Psoas muscle (tissue), 8 donors: ENCODE measurements around the gene TAF1C. TPM values are rescaled to one million over a fixed set of nuclear protein-coding genes. Genes with fewer than 3 reads are reported as not detected.
"Not testable (repeated sequence)": the region's sequence is repeated elsewhere in the genome, so short reads cannot be mapped to it uniquely, and the experiment has no call there.

Source experiments
- ATAC-seq, 4 donors: fragments of 200-7000 bp; cut with Tn5 transposase; one replicate each; pipeline ENCODE4 v1.9.1; 2020; ENCODE audit warnings: moderate library complexity in 3 of 4, mild to moderate bottlenecking in 2 of 4
- DNase-seq, 2 donors: peaks; one replicate each; pipeline ENCODE4 v3.0.0-alpha.2; 2020
- H3K27ac ChIP-seq: fragments of 200-600 bp; one replicate; pipeline ENCODE4 v1.8.0; 2022
- H3K27me3 ChIP-seq, 3 donors: fragments of 200-600 bp in 1 of 3; one replicate each; pipeline versions ENCODE4 v1.6.1 to v1.8.0; 2013 to 2022; ENCODE audit warnings: low read length in 2 of 3, mild to moderate bottlenecking in 2 of 3, moderate library complexity in 1 of 3; ENCODE audit not compliant: insufficient read depth in 3 of 3
- H3K36me3 ChIP-seq, 2 donors: fragments of 200-600 bp in 1 of 2; one replicate each; pipeline versions ENCODE4 v1.6.1 to v1.8.0; 2013 to 2022; ENCODE audit warnings: low read depth in 1 of 2, mild to moderate bottlenecking in 1 of 2, moderate library complexity in 1 of 2; ENCODE audit not compliant: insufficient read depth in 1 of 2
- H3K4me1 ChIP-seq: fragments of 200-600 bp; one replicate; pipeline ENCODE4 v1.8.0; 2022
- H3K4me3 ChIP-seq: fragments of 200-600 bp; one replicate; pipeline ENCODE4 v1.8.0; 2022; ENCODE audit warnings: mild to moderate bottlenecking
- H3K9me3 ChIP-seq: fragments of 200-600 bp; one replicate; pipeline ENCODE4 v1.8.0; 2022
- WGBS, 3 donors: extraction: QIAGEN DNeasy Blood & Tissue Kit; methylation state at CpG; one replicate each; pipeline versions ENCODE4 v1.1.6 to v1.1.7; 2013; 5-methylcytosine and 5-hydroxymethylcytosine counted together
- intact Hi-C, 2 donors: fragments of 100-400 bp; cut with DNase I; formaldehyde crosslinking; loops; one replicate each; pipeline versions ENCODE4 v1.11.0 to v1.14.2; 2022
- polyA plus RNA-seq, 3 donors: library from polyadenylated mRNA; stranded (reverse); fragments of 200-250 nt; gene quantifications; one replicate each; pipeline ENCODE4 v1.2.3, GENCODE V29; 2013
- total RNA-seq, 4 donors: library from RNA; stranded (reverse); fragmentation: NEBNext Ultra II Directional in 2 of 4; extraction: Animal tissue kit (Norgen Biotek cat#: 25700) in 2 of 4; gene quantifications; one replicate each; pipeline versions ENCODE4 v1.2.1 to v1.2.4, GENCODE V29; 2021 to 2023
- TF ChIP-seq, protein P1 (sequence below): fragments of 200-600 bp; IDR thresholded peaks from one replicate; pipeline ENCODE4 v1.8.0; 2022; ENCODE audit warnings: antibody characterized with exemption
- donor health status: healthy with polysubstance abuse.
- donor health status: DM: no; HTN: no; CAD: no; lungs with moderate emphysema.
- donor health status: Bipolar disorder and iron deficiency.
- donor health status: healthy.
- donor health status: DM: yes; HTN: yes; CAD: no.
- donor health status: DM: no; HTN: no; CAD: no.
- donor health status: DM: no; HTN: no; CAD: no.
- donor health status: DM: yes; HTN: yes; CAD: no.

Gene TAF1C
- total and polyA plus RNA-seq, 7 donors: 8.3 to 24.4 (median 18.3) TPM

DNA sequence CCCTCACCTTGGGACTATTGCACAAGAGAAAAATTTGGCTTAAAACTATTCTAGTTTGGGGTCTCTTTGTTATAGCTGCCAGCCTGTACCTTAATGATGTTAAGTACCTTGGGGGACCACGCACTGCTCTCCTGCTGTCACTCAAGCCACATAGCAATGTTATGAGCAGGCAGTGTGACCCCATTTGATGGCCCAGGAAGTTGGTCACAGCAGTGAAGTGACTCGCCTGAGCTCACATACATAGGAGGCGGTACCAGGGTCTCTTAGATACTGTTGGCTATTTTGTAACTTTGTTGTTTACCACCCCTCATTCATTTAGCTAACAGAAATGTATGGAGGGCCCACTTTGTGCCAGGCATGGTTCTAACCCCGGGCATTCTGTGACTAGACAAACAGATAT, 36.6 kb upstream of the TAF1C start:
- ATAC-seq (no peak), DNase-seq (no peak)
- Histone ChIP-seq H3K27me3 (peaks cover 0 to 7% (median 3%) of the 10 kb centered on the region in 3 donors), H3K4me3 (no peak overlapping the region), H3K9me3 (no peaks in the 10 kb centered on the region), H3K4me1 (peaks cover 2% of the 10 kb centered on the region), H3K36me3 (no peaks in the 10 kb centered on the region), H3K27ac (no peak overlapping the region)
- intact Hi-C loops: no loop called here
- WGBS, 3 donors: 86 to 88% (median 87%) methylated on average over 4 of the region's 4 CpGs
- TF ChIP-seq, protein P1, sequence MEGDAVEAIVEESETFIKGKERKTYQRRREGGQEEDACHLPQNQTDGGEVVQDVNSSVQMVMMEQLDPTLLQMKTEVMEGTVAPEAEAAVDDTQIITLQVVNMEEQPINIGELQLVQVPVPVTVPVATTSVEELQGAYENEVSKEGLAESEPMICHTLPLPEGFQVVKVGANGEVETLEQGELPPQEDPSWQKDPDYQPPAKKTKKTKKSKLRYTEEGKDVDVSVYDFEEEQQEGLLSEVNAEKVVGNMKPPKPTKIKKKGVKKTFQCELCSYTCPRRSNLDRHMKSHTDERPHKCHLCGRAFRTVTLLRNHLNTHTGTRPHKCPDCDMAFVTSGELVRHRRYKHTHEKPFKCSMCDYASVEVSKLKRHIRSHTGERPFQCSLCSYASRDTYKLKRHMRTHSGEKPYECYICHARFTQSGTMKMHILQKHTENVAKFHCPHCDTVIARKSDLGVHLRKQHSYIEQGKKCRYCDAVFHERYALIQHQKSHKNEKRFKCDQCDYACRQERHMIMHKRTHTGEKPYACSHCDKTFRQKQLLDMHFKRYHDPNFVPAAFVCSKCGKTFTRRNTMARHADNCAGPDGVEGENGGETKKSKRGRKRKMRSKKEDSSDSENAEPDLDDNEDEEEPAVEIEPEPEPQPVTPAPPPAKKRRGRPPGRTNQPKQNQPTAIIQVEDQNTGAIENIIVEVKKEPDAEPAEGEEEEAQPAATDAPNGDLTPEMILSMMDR: no peak

DNA sequence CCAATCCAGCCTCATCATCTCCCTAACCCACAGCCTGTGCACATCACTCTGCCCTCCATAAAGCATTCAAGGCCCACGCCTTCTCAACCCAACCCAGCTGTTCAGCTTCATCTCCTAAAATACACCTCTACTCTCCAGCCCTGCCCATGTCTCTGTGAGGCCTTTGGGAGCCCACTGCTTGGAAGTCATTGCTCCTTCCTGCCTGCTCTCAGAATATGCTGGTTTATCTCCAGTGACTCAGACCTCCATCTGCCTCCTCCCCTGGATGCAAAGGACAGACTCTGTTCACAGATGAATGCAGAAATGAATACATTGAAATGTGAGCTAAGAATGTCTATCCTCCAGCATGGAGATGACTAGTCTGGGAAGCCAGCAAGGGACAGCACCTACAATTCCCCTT, 34.0 kb upstream of the TAF1C start:
- Histone ChIP-seq H3K4me3 (no peak overlapping the region), H3K27me3 (peaks cover 0 to 7% (median 3%) of the 10 kb centered on the region in 3 donors), H3K27ac (no peak overlapping the region), H3K9me3 (no peaks in the 10 kb centered on the region), H3K36me3 (no peaks in the 10 kb centered on the region), H3K4me1 (no peaks in the 10 kb centered on the region)
- DNase-seq (no peak), ATAC-seq (no peak)
- TF ChIP-seq, protein P1: no peak
- 93 to 100% (median 95%) methylated on average over 1 of the region's 1 CpG for WGBS, 3 donors
- intact Hi-C loops: no loop called here

DNA sequence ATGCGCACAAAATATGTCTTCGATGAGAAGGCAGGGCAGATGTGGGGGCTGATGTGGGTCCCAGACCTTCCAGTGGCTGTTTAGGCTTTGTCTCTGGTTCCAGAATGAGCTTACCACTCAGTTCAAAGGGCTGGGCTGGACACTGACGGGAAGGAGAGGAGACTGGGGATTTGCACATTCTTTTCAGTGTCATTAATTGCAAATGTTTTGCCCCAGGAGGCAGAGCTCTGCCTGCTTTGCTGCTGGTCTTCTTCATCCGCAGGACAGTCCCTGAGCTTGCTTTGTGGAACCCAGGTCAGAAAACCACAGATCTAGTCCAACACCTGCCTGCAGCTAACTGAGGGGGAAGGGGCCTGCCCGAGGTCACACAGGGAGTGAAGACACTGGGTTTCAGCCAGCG, 32.1 kb upstream of the TAF1C start:
- intact Hi-C loops: no loop called here
- peaks cover 5% of the 10 kb centered on the region for H3K4me1 ChIP-seq
- DNase-seq (no peak), ATAC-seq (no peak)
- H3K36me3 ChIP-seq: no peaks in the 10 kb centered on the region
- H3K9me3 ChIP-seq: no peaks in the 10 kb centered on the region
- H3K27ac ChIP-seq: no peak overlapping the region
- no peak overlapping the region for H3K4me3 ChIP-seq
- no peaks in the 10 kb centered on the region for H3K27me3 ChIP-seq
- TF ChIP-seq, protein P1: no peak
- 60 to 74% (median 65%) methylated on average over 6 of the region's 6 CpGs for WGBS, 3 donors

DNA sequence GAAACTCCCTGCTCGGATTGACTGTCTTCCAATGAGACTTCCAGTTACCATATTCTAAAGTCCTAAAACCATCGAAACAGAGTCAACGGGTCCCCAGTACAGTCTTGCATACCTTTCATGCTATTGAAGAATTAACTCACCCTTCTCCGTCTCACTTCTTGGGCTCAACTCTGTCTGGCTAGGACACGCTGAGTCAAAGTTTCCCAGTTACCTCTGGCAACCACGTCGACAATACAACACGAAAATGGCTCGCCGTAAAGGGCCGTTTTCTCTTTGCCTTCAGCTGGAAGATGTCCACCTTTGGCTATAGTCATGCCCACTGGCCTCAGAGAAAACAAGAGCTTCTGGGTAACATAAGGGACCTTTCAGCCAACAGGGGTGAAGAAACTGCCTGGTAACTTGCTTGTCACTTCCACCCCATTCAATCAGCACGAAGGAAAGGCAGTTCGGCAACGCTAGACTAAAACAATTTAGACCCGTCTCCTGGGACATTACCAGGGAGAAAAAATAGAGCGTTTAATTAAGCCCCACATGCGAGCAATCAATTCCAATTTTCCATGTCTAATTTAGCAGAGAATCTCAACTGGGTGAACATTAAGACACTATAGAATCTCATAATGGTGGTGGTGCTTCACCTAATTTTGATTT, 31.4 kb upstream of the TAF1C start:
- WGBS, 3 donors: 50 to 58% (median 51%) methylated on average over 17 of the region's 17 CpGs
- no peak for DNase-seq
- H3K9me3 ChIP-seq: no peaks in the 10 kb centered on the region

DNA sequence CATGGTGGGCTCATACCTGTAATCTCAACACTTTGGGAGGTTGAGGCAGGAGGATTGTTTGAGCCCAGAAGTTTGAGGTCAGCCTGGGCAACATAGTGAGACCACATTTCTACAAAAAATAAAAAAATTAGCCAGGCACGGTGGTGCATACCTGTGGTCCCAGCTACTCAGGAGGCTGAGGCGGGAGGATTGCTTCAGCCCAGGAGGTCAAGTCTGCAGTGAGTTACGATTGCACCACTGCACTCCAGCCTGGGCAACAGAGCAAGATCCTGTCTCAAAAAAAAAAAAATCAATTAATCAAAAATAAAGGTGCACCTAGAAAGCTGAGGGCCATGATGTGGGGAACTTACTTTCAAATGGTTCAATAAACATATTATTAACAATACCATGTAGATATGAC, 29.3 kb upstream of the TAF1C start:
- H3K27me3 ChIP-seq, H3K27ac ChIP-seq, ATAC-seq, H3K9me3 ChIP-seq, H3K36me3 ChIP-seq, intact Hi-C loops, H3K4me1 ChIP-seq, DNase-seq, H3K4me3 ChIP-seq: not testable (repeated sequence)
- 93 to 96% (median 96%) methylated on average over 3 of the region's 3 CpGs for WGBS, 3 donors

More for the DNA sequence above, 31.4 kb upstream of the TAF1C start:
- no peak for ATAC-seq
- Histone ChIP-seq H3K36me3 (no peaks in the 10 kb centered on the region), H3K27me3 (no peaks in the 10 kb centered on the region), H3K4me1 (peaks cover 5% of the 10 kb centered on the region), H3K27ac (no peak overlapping the region), H3K4me3 (no peak overlapping the region)
- TF ChIP-seq, protein P1: no peak
- intact Hi-C loops: no loop called here
